ENCODE results near the gene PSMD11. TPM values are rescaled to one million over a fixed set of nuclear protein-coding genes. Genes with fewer than 3 reads are reported as not detected.

The PSMD11 gene
- total RNA-seq, 1 donor from 2014 or later: 117 TPM

DNA sequence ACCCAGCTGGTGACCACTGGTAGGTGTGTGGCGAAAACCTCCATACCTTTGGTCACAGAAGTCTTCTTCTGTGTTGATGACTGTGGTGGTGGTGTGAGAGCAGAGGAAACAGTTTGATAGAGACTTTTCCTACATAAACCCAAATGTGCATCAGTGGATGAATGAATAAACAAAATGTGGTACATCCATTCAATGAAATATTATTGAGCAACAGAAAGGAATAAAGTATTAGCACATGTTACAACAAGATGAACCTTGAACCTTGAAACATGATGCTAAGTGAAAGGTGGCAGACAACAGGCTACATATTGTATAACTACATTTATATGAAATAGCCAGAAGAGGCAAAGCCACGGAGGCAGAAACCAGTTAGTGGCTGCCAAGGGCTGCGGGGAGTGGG is 57.7 kb downstream of the PSMD11 start:
- no peaks in the 10 kb centered on the region for H3K9me3 Mint-ChIP-seq
- intact Hi-C loops (cut with micrococcal nuclease): loop anchor here (5.0 kb wide), 1 partner anchor 55 kb away; no protein-coding TSS in a partner anchor
- POLR2A ChIA-PET: interaction anchor here (1.2 to 4.0 kb wide), 3 partner anchors 11 to 21 kb away, joined by 4 to 23 read pairs (median 8); no protein-coding TSS in a partner anchor
- H3K36me3 Mint-ChIP-seq (ENCODE audit: low read depth): no peaks in the 10 kb centered on the region
- H3K27me3 Mint-ChIP-seq: no peaks in the 10 kb centered on the region
- no peak for DNase-seq
- CTCF ChIA-PET: no interaction called here
- peak overlapping the region; percentile 92 for H3K27ac Mint-ChIP-seq
- peaks cover 50% of the 10 kb centered on the region for H3K4me1 Mint-ChIP-seq
- TF ChIP-seq, protein P1, sequence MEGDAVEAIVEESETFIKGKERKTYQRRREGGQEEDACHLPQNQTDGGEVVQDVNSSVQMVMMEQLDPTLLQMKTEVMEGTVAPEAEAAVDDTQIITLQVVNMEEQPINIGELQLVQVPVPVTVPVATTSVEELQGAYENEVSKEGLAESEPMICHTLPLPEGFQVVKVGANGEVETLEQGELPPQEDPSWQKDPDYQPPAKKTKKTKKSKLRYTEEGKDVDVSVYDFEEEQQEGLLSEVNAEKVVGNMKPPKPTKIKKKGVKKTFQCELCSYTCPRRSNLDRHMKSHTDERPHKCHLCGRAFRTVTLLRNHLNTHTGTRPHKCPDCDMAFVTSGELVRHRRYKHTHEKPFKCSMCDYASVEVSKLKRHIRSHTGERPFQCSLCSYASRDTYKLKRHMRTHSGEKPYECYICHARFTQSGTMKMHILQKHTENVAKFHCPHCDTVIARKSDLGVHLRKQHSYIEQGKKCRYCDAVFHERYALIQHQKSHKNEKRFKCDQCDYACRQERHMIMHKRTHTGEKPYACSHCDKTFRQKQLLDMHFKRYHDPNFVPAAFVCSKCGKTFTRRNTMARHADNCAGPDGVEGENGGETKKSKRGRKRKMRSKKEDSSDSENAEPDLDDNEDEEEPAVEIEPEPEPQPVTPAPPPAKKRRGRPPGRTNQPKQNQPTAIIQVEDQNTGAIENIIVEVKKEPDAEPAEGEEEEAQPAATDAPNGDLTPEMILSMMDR (IDR thresholded peaks at IDR 0.05): no peak
- H3K4me3 Mint-ChIP-seq: no peak overlapping the region
- ATAC-seq (ENCODE audit: low read depth): no peak

DNA sequence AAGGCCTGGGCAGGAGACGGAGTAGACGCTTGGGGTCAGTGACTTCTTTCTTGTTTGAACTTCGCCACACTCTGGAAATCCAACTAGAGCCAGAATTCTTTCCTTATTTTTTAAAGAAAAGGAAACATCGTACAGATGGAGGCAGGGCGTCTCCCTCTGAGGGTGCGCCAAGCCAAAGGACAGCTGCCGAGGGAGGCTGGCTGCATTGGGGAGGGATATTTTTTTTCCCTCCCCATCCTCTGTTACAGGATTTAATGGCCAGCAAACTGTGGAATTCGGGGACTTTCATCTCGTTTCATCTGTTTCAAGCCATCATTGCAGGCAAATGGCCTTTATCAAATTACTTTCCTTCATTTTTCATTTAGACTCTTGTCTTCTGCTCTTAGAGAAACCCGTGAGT is 58.4 kb downstream of the PSMD11 start:
- Mint-ChIP-seq H3K4me1 (peaks cover 50% of the 10 kb centered on the region), H3K27me3 (no peaks in the 10 kb centered on the region), H3K9me3 (no peaks in the 10 kb centered on the region), H3K36me3 (ENCODE audit: low read depth) (no peaks in the 10 kb centered on the region), H3K4me3 (no peak overlapping the region), H3K27ac (peak overlapping the region; percentile 92)
- CTCF ChIA-PET: no interaction called here
- TF ChIP-seq, protein P1 (IDR thresholded peaks at IDR 0.05): no peak
- intact Hi-C loops (cut with micrococcal nuclease): loop anchor here (1.0 to 5.0 kb wide), 5 partner anchors 10 to 55 kb away; partner anchors contain the start of gene CDK5R1
- ATAC-seq (ENCODE audit: low read depth) (no peak), DNase-seq (no peak)
- POLR2A ChIA-PET: interaction anchor here (1.9 to 4.0 kb wide), 4 partner anchors 11 to 21 kb away, joined by 4 to 23 read pairs (median 11); partner anchors contain the start of gene CDK5R1

DNA sequence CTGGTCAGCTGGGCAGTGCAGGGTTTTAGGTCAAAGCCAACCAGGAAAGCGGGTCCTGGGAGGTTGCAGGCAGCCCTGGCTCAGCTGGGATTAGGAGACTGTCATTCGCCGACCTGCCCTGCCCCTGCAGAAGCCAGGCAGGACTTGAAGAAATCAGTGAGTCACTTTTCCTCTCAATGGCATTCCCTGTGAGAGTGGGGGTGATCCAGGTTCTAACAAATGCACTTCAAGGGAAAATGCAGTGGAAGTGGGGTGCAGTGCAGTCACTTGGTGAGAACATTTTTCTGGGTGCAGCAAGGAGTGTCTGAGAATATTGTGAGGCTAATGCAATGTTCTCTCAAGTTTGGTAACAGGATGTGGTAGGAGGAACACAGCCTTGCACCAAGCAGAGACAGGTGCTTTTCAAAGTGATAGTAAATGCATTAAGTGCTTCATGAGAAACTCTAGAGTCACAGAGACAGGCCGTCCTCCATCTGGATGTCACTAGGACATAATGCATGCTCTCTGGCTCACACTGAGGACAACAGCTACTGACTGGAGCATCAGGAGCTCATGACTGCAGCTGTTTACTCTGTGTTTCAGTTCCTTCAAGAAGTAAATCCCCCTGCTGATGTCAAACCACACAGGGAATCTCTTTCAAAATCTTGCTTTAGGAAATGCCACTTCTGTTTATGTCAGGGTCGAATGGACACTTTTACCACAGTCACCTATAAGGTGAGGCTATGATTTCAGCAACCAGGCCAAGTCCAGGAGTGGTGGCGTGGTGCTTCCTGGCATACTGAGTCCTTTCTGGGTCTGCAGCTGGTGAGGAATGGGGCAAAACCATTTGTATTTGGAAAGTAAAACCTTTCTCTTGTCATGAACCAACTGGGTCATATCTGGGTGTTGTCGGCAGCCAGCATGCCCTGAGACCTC is 59.2 kb downstream of the PSMD11 start:
- TF ChIP-seq, protein P1 (IDR thresholded peaks at IDR 0.05): no peak
- H3K9me3 Mint-ChIP-seq: no peaks in the 10 kb centered on the region
- ATAC-seq (ENCODE audit: low read depth): peak; percentile 89
- ChIA-PET POLR2A (interaction anchor here (0.9 to 4.0 kb wide), 10 partner anchors 8 to 20 kb away, joined by 3 to 23 read pairs (median 4); partner anchors contain the start of gene CDK5R1), CTCF (interaction anchor here (1.0 kb wide), 1 partner anchor 16 kb away, joined by 4 read pairs; no protein-coding TSS in a partner anchor)
- peaks cover 53% of the 10 kb centered on the region for H3K4me1 Mint-ChIP-seq
- no peak for DNase-seq
- intact Hi-C loops (cut with micrococcal nuclease): loop anchor here (1.0 to 5.0 kb wide), 5 partner anchors 11 to 54 kb away; partner anchors contain the start of gene CDK5R1
- H3K4me3 Mint-ChIP-seq: peak overlapping the region; percentile 68
- H3K27ac Mint-ChIP-seq: peak overlapping the region; percentile 92
- H3K27me3 Mint-ChIP-seq: no peaks in the 10 kb centered on the region
- no peaks in the 10 kb centered on the region for H3K36me3 Mint-ChIP-seq (ENCODE audit: low read depth)

DNA sequence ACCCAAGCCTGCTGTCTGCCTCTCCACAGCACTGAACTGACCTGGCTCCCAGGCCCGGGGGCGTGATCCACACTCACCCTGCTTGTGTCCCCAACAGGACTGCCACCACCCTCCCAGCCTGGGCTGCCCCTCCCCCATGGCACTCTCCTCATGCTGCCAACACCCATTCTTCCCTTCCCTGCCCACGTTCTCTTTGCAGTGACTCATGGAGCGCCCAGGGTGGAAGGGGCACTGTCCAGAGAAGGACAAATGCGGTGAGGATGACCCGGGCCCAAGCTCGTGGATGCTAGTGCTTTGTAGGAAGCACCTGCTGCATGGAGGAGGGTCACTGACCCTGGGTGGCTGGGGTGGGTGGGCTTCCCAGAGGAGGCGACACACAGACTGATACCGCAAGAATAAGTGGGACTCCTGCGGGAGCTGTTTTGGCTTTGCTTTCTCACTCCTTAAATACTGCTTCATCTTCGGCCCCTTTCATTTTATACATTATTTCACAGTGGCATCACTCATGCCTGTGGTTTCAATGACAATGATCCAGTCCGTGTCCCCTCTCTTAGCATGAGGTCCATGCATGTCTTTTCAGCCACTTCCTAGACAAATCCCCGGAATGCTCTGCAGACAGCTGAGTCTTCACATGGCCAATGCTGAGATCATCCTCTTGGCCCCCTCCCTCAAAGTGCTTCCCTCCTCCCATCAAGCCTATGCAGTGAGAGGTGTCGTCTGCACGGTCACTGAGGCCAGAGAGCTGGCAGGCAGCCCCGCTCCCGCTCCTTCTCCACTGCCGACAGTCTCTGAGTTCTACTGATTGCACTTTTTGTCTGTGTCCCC is 60.1 kb downstream of the PSMD11 start:
- Mint-ChIP-seq H3K36me3 (ENCODE audit: low read depth) (no peaks in the 10 kb centered on the region), H3K27ac (peak overlapping the region; percentile 92), H3K4me3 (peak overlapping the region; percentile 68), H3K4me1 (peaks cover 59% of the 10 kb centered on the region), H3K27me3 (no peaks in the 10 kb centered on the region), H3K9me3 (no peaks in the 10 kb centered on the region)
- TF ChIP-seq, protein P1 (IDR thresholded peaks at IDR 0.05): no peak
- ATAC-seq (ENCODE audit: low read depth) (no peak), DNase-seq (no peak)
- intact Hi-C loops (cut with micrococcal nuclease): loop anchor here (5.0 kb wide), 1 partner anchor 53 kb away; no protein-coding TSS in a partner anchor
- ChIA-PET CTCF (interaction anchor here (1.0 kb wide), 1 partner anchor 17 kb away, joined by 4 read pairs; no protein-coding TSS in a partner anchor), POLR2A (interaction anchor here (0.9 to 4.0 kb wide), 11 partner anchors 8 to 19 kb away, joined by 3 to 23 read pairs (median 5); partner anchors contain the start of gene CDK5R1)

Measured in activated B cell treated with CpG ODN at 0.5 μM for 24 hours (primary cell).